ENCODE data around the gene FAM72D. TPM values are rescaled to one million over a fixed set of nuclear protein-coding genes. Genes with fewer than 3 reads are reported as not detected.
"Not testable (repeated sequence)": the region's sequence is repeated elsewhere in the genome, so short reads cannot be mapped to it uniquely, and the experiment has no call there.

The FAM72D gene
- not detected for total RNA-seq
- long read RNA-seq = 0 reads

DNA sequence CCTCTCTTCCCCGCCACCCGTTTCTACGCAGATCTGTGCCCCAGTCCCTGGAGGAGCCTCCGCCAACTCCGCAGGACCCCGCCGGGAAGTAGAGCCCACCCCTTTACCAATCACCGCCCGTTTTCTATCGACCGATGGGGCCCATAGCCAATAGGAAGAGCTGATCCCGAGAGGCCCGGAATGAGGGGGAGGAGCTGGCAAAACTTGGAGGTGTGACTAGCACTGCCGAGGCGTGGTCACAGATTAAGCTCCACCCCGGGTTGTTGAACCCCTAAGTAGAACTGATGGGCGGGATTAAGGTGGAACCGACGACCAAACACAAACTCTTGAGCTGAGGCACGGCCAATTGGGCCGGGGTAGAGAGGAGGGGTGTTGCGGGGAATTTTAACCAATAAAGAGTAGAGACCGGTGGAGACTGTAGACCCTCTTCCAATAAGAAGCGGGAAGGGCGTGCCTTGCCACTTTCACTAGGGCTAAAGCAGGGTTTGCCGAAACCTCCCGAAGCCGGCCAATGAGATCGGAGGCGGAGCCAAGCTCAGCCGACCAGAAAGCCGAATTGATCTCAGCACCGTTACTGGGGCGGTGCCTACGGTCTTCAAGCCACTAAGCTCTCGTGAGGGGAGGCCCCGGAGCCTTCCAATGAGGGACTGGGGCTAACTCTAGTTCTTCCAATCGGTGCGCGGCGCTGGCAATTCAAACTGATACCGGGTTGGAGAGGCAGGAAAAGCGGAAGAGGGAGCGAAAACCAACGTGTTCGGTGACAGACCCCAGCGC is at the start of gene FAM72D, which contains the start of gene SRGAP2B:
FAM72D (plus strand) TSS at position 691 of the 774 bp plus-strand sequence. CDS start 874 bp downstream, outside the sequence.
SRGAP2B (minus strand) TSS at position 45 of the 774 bp plus-strand sequence. CDS start 2,427 bp downstream, outside the sequence.
- not testable (repeated sequence) for DNase-seq (ENCODE audit: low spot score)

- DNase-seq (ENCODE audit: low spot score) = not testable (repeated sequence)
Observed at GRCh38 chr1:145047553-145047952, 48.2 kb upstream of the FAM72D start.

DNA sequence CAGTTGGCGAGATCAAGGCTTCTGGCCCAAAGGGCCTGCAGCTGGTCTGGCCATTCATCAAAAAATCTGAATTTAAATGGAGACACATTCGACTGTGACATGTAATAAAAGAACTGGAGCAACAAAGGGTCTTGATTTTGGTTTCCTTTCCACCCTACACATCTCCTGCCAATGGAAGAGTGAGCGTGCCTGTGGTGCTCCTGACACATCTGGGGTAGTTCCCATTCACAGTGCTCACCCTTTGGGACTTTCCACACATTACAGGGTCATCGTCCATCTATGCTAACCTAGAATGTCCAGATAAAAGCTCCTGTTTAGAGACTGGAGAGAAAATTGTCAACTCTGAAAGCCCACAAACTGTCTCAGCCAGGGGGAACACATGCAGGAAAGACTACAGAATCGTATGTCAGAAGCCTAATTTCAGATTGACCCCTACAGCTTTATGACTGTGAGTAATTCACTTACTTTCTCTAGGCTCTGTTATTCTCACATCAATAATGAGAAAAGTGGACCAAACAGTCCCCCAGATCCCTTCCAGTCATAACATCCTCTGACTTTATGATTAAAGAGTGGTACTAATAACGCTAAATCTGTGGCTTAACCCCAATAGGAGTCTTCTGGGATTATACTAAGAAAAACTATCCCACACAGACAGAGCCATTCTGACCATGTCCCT is 47.5 kb upstream of the FAM72D start:
- DNase-seq (ENCODE audit: low spot score) = not testable (repeated sequence)

DNA sequence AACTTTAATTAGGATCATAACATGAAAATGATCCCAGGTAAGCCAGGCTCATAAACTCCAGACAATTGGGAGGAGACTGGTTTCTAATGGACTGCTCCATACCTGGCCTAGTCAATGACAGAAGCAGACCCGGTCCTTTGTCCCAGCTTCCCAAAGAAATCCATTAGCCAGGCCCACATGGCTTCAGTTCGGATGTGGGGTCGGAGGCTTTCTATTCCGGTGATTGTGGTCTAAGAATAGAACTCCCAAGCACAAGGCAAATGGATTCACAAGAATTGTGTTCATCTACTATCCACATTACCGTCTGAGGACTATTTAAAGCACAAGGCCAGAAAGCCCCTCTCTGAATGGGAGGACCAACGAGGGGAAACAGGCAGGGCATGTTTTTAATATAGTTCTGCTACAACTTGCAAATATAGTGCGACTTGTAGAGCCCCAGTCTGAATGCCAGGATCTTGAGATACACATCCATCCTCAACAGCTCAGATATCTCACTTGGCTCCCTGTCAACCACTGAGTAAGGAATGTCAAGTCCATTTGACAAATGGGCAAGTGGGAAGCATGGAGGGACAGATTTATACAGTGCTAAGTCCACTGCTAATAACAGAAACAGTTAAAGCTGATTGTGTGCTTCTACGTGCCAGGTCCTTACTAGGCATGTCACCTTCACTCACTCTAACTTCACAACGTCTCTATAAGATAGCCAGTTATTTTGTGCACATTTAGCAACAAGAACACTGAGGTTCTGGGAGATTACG is 43.6 kb upstream of the FAM72D start:
- not testable (repeated sequence) for DNase-seq (ENCODE audit: low spot score)

- DNase-seq (ENCODE audit: low spot score) = not testable (repeated sequence)
Observed at GRCh38 chr1:145053428-145053827, 42.3 kb upstream of the FAM72D start.

GRCh38 chr1:145055217-145055760 is 40.5 kb upstream of the FAM72D start:
- not testable (repeated sequence) for DNase-seq (ENCODE audit: low spot score)

DNA sequence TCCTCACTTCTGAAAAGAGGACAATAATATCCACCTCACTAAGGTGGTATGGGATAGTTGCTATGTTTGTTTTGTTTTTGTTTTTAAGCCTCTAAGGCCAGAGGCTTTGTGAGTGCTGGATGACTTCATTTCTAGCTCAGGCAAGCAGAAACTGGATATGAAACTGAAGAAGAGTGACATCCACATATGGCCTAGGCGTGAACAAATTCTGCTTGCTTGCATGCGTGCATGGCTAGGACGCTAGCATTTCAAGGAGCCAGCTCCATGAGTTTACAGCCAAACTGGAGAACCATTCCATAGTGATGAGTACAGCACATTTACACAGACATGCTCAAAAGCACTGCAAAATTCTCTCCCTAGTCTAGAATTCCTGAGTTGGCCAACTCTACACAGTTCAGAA is 37.6 kb upstream of the FAM72D start:
- DNase-seq (ENCODE audit: low spot score) = not testable (repeated sequence)

DNA sequence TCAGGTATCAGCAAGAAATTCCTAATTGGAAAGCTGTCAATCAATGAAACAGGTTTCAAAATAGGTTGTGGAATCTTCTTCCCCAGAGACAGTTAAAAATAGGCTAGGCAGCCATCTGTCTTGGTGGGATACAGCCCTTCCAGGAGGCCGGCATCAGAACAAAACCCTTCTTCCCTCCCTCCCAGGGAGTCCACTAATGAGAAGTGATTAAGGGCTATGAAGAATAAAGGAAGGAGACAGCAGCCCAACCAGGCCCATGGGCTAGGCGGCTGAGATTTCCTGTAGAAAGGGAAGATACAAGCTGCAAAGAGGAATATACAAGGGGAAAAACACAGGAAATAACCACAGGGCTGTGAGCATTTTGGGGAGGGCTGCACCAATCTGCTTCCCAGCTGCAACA is 32.5 kb upstream of the FAM72D start:
- DNase-seq (ENCODE audit: low spot score) = not testable (repeated sequence)

DNA sequence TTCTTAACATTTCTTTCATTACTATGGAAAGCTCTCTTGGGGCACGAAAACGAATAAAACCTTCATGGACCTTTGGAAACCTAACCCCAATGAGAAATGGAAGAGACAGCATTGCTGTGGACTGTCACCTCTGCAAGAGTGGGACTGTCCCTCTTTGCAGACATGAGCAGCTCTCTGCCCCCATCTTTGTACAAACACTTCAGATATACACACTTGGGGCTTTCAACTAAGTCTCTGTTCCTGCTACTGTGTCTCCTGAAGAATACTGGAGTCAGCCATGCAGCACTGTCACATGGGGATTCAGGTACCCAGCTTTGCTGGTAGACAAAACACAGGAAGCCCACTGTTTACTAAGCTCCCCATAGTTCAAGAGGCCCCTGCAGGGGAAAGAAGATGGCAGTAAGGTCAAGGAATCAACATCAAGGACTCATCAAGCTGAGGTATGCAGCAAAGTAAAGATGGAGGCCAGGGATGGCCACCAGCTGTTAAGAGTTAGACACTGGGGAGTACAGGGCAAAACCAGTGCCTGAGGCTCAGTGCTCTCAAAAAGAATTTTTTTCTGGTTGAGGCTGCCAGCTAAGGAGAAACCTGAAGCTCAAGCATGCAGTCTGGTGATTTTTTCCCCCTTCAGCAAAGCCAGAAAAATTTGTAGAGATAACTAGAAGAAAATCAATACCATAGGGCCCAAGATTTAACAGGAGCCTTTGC is 31.7 kb upstream of the FAM72D start:
- not testable (repeated sequence) for DNase-seq (ENCODE audit: low spot score)

GRCh38 chr1:145065194-145065826 is 30.5 kb upstream of the FAM72D start:
- not testable (repeated sequence) for DNase-seq (ENCODE audit: low spot score)

DNA sequence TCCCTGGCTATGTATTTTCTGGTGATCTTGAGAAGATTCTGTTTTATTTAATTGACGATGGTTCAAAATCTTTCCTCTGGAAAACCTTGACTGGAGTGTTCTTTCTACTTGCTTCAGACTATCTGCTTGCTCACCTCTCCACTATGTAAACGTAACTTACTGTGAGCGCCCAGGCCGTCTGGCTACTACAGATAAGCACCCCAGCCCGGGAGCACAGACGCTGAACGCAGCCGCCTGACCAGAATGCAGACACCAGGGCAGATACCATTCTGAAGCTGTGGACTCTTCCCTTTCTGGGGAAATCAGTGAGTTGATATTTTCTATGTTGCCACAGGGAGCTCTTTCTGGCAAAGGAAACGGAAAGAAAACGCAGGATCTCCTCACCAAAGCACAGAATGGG is 29.3 kb upstream of the FAM72D start:
- DNase-seq (ENCODE audit: low spot score) = not testable (repeated sequence)

DNA sequence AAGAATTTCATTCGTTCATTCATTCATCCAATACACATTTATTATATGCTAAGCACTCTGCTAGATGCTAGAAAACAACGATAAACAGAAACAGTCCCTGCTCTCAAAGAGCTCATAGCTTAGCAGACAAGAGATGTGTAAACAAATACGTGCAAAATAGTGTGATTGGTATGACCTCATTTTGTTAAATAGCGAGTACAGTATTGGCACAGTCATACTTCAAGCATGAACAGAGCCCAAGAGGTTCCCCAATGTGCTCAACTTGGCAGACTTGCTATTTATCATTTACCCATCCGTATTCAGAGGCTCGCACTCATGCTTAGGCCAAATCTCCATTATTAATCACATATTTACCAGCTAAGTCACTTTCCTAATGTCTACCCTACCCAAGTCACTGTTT is 24.2 kb upstream of the FAM72D start:
- not testable (repeated sequence) for DNase-seq (ENCODE audit: low spot score)

GRCh38 chr1:145074021-145074559 is 21.7 kb upstream of the FAM72D start:
- DNase-seq (ENCODE audit: low spot score) = not testable (repeated sequence)

DNA sequence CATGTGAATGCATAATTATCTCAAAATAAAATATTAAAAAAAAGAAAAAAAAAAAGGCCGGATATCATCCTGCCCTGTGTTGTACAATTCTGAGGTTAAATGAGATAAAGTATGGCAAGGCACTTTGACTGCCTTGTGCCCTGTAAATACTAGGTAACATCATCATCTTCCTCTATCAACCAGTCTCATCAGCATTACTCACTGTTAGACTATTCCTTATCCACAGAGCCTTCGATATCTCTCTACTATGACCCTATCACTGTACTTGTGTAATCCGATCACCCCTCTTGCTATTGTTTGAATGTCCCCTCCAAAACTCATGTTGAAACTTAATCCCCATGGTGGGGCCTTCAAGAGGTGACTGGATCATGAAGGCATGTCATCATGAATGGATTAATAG is 18.9 kb upstream of the FAM72D start:
- DNase-seq (ENCODE audit: low spot score) = not testable (repeated sequence)

DNA sequence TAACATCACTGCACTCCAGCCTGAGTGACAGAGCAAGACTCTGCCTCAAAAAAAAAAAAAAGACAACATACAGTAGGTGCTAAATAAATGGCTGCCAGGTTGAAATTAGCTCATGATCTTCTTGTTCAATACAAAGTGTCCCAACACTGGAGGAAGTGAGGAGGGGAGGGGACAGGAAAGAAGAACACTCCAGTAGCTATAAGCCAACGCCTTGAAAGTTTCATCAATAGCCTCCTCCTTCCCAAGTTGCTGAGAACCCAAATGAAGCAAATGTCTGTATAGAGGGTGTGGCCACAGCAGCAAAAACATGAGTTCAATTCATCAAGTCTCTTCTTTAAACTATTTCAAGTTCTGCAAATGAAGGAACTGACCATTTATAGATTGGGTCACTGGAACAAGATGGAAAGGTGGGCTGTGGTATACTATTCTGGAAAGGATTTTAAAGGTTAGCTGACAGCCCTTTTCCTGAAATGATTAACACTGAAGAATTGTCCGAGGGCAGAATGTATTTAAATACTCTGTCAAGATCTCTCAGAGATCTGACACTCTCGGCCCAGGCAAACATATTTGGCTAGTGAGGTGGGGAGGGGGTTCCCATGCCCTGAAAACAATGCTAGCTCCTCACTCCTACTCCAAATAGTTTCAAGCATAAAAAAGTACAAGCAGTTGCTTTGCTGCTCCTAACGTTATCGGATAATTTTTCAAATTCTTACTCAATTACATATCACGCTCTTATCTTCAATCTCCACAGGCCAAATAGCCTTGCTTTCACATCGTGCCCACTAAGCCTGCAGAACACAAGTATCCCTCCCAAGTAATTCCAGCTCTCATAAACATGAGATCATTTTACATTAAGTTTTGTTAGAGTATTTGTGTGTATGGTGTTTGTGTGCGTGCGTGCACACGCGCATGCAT is 17.6 kb upstream of the FAM72D start:
- DNase-seq (ENCODE audit: low spot score) = not testable (repeated sequence)

DNA sequence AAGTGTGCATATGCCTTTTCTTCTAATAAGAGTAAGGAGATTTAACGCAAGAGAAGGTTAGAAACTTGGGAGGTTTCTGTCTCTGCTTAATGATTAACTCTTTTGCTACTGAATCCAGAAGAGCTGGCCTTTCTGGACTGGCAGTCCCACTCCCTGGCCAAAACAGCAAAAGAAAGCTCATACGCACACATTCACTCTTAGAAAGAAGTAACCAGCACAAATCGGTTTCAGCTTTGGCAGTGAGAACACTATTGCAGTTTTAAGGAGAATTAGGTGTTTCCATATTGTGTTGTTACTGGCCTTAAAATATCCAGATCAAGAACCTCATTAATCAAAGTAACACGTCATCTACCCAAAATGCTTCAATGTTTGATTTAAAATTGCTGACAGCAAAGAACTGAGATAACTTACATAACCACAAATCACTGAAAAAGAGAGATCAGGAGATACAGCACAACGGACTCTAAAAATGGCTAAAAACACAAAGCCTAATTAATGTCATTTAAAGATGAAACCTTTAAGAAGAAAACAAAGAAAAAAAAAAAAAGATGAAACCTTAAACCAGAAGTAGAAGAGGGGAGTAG is 16.9 kb upstream of the FAM72D start:
- DNase-seq (ENCODE audit: low spot score) = not testable (repeated sequence)

DNA sequence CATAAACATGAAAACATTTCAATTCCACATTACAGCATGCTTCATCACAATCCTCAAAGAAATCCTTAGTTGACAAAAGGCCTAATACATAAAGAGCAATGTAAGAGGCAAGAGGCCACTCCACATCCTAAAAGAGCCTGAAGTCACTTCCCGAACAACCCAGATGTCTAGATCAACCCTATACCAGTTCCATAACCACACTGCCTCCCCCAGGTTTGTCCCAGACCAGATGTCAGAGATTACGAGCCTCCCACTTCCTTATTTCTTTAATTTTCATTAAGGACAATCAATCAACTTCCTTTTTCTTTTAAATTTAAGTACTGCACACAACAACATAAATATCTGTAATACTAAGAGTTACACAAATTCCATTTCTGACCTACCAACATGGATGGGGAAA is 16.0 kb upstream of the FAM72D start:
- DNase-seq (ENCODE audit: low spot score) = not testable (repeated sequence)

- DNase-seq (ENCODE audit: low spot score) = not testable (repeated sequence)
Observed at GRCh38 chr1:145080193-145080592, 15.6 kb upstream of the FAM72D start.
